H9 (cell line): ENCODE results near the gene OXER1. TPM values are rescaled to one million over a fixed set of nuclear protein-coding genes. Genes with fewer than 3 reads are reported as not detected.

ENCODE experiments used
- DNase-seq: peaks from one replicate; pipeline ENCODE4 v3.0.0-alpha.2; 2017
- H2AFZ ChIP-seq: one replicate; pipeline ENCODE4 v1.6.1; 2013; ENCODE audit warnings: mild to moderate bottlenecking, low read length, control low read depth, moderate library complexity
- H2AK5ac ChIP-seq: 2 replicates; pipeline ENCODE4 v1.6.1; 2013; ENCODE audit warnings: low read length, control low read depth, mixed read lengths; ENCODE audit not compliant: insufficient read length
- H2BK120ac ChIP-seq: one replicate; pipeline ENCODE4 v1.6.1; 2013; ENCODE audit warnings: low read depth, mild to moderate bottlenecking, low read length, control low read depth, inconsistent platforms; ENCODE audit not compliant: poor library complexity, severe bottlenecking
- H2BK12ac ChIP-seq: 2 replicates; pipeline ENCODE4 v1.6.1; 2013; ENCODE audit warnings: low read length, control low read depth, mixed read lengths, low read depth; ENCODE audit not compliant: insufficient read length
- H2BK15ac ChIP-seq: 2 replicates; pipeline ENCODE4 v1.6.1; 2013; ENCODE audit warnings: low read depth, low read length, control low read depth
- H2BK20ac ChIP-seq: one replicate; pipeline ENCODE4 v1.6.1; 2013; ENCODE audit warnings: low read depth, mild to moderate bottlenecking, low read length, control low read depth, inconsistent platforms; ENCODE audit not compliant: poor library complexity, severe bottlenecking
- H2BK5ac ChIP-seq: 2 replicates; pipeline ENCODE4 v1.6.1; 2013; ENCODE audit warnings: low read length, control low read depth, mixed read lengths; ENCODE audit not compliant: insufficient read length
- H3K14ac ChIP-seq: 2 replicates; pipeline ENCODE4 v1.6.1; 2013; ENCODE audit warnings: low read length, control low read depth; ENCODE audit not compliant: insufficient read depth
- H3K18ac ChIP-seq: 2 replicates; pipeline ENCODE4 v1.6.1; 2013; ENCODE audit warnings: low read depth, mild to moderate bottlenecking, mixed read lengths, low read length, control low read depth; ENCODE audit not compliant: insufficient read length
- H3K23ac ChIP-seq: 2 replicates; pipeline ENCODE4 v1.6.1; 2013; ENCODE audit warnings: low read length, control low read depth, mixed read lengths, low read depth; ENCODE audit not compliant: insufficient read length
- H3K23me2 ChIP-seq: 2 replicates; pipeline ENCODE4 v1.6.1; 2013; ENCODE audit warnings: low read depth, mild to moderate bottlenecking, mixed read lengths, low read length, control low read depth; ENCODE audit not compliant: insufficient read length, poor library complexity, severe bottlenecking
- H3K27ac ChIP-seq: 2 replicates; pipeline ENCODE4 v1.5.1; 2013; ENCODE audit warnings: low read length, control low read depth, mixed read lengths, low read depth; ENCODE audit not compliant: insufficient read length
- H3K27me3 ChIP-seq: 2 replicates; pipeline ENCODE4 v1.6.1; 2013; ENCODE audit warnings: low read length, control low read depth, inconsistent platforms; ENCODE audit not compliant: insufficient read depth
- H3K4ac ChIP-seq: 2 replicates; pipeline ENCODE4 v1.6.1; 2013; ENCODE audit warnings: low read depth, mild to moderate bottlenecking, control low read depth, inconsistent platforms, low read length, moderate library complexity
- H3K4me1 ChIP-seq: 2 replicates; pipeline ENCODE4 v1.6.1; 2013; ENCODE audit warnings: low read length, control low read depth, inconsistent platforms; ENCODE audit not compliant: insufficient read depth
- H3K4me2 ChIP-seq: 2 replicates; pipeline ENCODE4 v1.6.1; 2013; ENCODE audit warnings: low read length, control low read depth, mixed read lengths; ENCODE audit not compliant: insufficient read length, insufficient read depth
- H3K56ac ChIP-seq: 2 replicates; pipeline ENCODE4 v1.6.1; 2013; ENCODE audit warnings: low read depth, mild to moderate bottlenecking, mixed read lengths, low read length, control low read depth; ENCODE audit not compliant: insufficient read length
- H3K79me1 ChIP-seq: 2 replicates; pipeline ENCODE4 v1.6.1; 2013; ENCODE audit warnings: low read depth, mild to moderate bottlenecking, moderate library complexity, low read length, control low read depth, inconsistent platforms; ENCODE audit not compliant: insufficient read depth, poor library complexity, severe bottlenecking
- H3K79me2 ChIP-seq: 2 replicates; pipeline ENCODE4 v1.6.1; 2013; ENCODE audit warnings: low read length, control low read depth, inconsistent platforms; ENCODE audit not compliant: insufficient read depth
- H3K9ac ChIP-seq: 2 replicates; pipeline ENCODE4 v1.6.1; 2013; ENCODE audit warnings: low read length, control low read depth, mixed read lengths; ENCODE audit not compliant: insufficient read length; ENCODE audit errors: extremely low read depth
- H3K9me3 ChIP-seq: one replicate; pipeline ENCODE4 v1.6.1; 2013; ENCODE audit warnings: low read depth, low read length, inconsistent platforms; ENCODE audit not compliant: control insufficient read depth
- H3T11ph ChIP-seq: one replicate; pipeline ENCODE4 v1.6.1; 2013; ENCODE audit warnings: mild to moderate bottlenecking, low read length, control low read depth, inconsistent platforms
- H4K20me1 ChIP-seq: one replicate; pipeline ENCODE4 v1.6.1; 2013; ENCODE audit not compliant: control insufficient read depth, insufficient read length, insufficient read depth
- H4K5ac ChIP-seq: 2 replicates; pipeline ENCODE4 v1.6.1; 2013; ENCODE audit warnings: low read depth, mild to moderate bottlenecking, mixed read lengths, low read length, control low read depth; ENCODE audit not compliant: insufficient read length
- H4K8ac ChIP-seq: replicated peaks from 2 replicates; pipeline ENCODE4 v1.6.1; 2013; ENCODE audit warnings: low read length, control low read depth, mixed read lengths, low read depth; ENCODE audit not compliant: insufficient read length
- H4K91ac ChIP-seq: 2 replicates; pipeline ENCODE4 v1.6.1; 2013; ENCODE audit warnings: low read depth, mild to moderate bottlenecking, moderate library complexity, mixed read lengths, low read length, control low read depth; ENCODE audit not compliant: insufficient read length
- H3K27ac Mint-ChIP-seq, 3 experiments: 2 replicates in 2 of 3; 3 replicates in 1 of 3; pipeline ENCODE4 v1.8.0; 2020 to 2021; ENCODE audit warnings: mixed read lengths in 3 of 3, mild to moderate bottlenecking in 1 of 3, moderate library complexity in 1 of 3
- H3K27me3 Mint-ChIP-seq: 2 replicates; pipeline ENCODE4 v1.8.0; 2021; ENCODE audit warnings: low read depth, mild to moderate bottlenecking, moderate library complexity, mixed read lengths
- H3K36me3 Mint-ChIP-seq, 3 experiments: 2 replicates in 2 of 3; 3 replicates in 1 of 3; pipeline ENCODE4 v1.8.0; 2020 to 2021; ENCODE audit warnings: low read depth in 3 of 3, mixed read lengths in 3 of 3; ENCODE audit not compliant: insufficient read depth in 1 of 3
- H3K4me1 Mint-ChIP-seq, 2 experiments: 2 replicates each; pipeline ENCODE4 v1.8.0; 2020; ENCODE audit warnings: mixed read lengths in 2 of 2
- H3K4me3 Mint-ChIP-seq, 2 experiments: 2 replicates in 1 of 2; 3 replicates in 1 of 2; pipeline ENCODE4 v1.8.0; 2020 to 2021; ENCODE audit warnings: mild to moderate bottlenecking in 2 of 2, mixed read lengths in 2 of 2, moderate library complexity in 1 of 2
- H3K9me3 Mint-ChIP-seq, 2 experiments: 2 replicates in 1 of 2; 3 replicates in 1 of 2; pipeline ENCODE4 v1.8.0; 2020; ENCODE audit warnings: mild to moderate bottlenecking in 2 of 2, mixed read lengths in 2 of 2, moderate library complexity in 1 of 2
- CTCF ChIP-seq: fragments of 200-600 bp; sonication (generic); conservative IDR thresholded peaks from 3 replicates; pipeline ENCODE4 v1.8.0; 2021; ENCODE audit warnings: antibody characterized with exemption, mild to moderate bottlenecking
- WGBS: extraction: QIAGEN DNeasy Blood & Tissue Kit; methylation state at CpG from one replicate; pipeline ENCODE4 v1.1.7; 2013; ENCODE audit warnings: missing lambda C conversion rate, low lambda C conversion rate, mixed read lengths; ENCODE audit not compliant: insufficient read length; ENCODE audit errors: extremely low coverage; 5-methylcytosine and 5-hydroxymethylcytosine counted together
- total RNA-seq: library from RNA; stranded (reverse); gene quantifications from 2 replicates; pipeline ENCODE4 v1.2.1, GENCODE V29; 2021

OXER1 gene
- total RNA-seq, 1 experiment from 2014 or later: 1.6 TPM

DNA sequence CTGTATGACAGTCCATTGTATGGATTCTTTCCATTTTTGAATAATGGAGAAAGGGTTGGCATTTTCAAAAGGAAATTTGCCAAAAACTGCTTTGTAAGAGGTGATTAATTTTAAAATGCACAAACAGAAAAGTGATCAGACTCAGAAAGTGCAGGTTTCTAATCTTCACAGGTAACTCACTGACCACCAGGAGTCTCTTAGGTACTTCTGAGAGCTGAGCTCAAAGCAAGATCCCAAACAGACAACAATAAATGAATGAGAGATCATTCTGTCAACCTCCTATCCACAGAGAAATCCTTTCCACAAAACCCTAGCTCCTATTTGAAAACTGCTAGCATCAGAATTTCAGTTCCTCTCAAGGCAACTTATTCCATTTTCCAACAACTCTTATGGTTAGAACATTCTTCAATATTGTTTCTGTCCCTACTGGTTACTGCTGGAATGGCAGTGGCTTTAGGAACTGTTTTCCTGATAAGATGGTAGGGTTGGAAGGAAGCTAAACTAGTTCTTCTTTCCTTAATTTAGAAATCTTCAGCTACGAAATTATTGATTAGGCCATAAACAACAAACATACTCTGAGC, 49.1 kb upstream of the OXER1 start:
- Histone ChIP-seq H3K4me1 (no peaks in the 10 kb centered on the region), H3K79me2 (no peaks in the 10 kb centered on the region), H3K27me3 (0 out of 2 replicates have a peak, but pooled peaks cover 2% of the 10 kb centered on the region), H4K20me1 (no peaks in the 10 kb centered on the region), H3K23me2 (peaks cover 6% of the 10 kb centered on the region), H2BK20ac (no peak overlapping the region), H4K91ac (no peak overlapping the region), H3K9ac (no peak overlapping the region), H3K14ac (no peak overlapping the region), H4K8ac (no peak overlapping the region), H2BK5ac (no peak overlapping the region), H3K23ac (no peak overlapping the region), H3K18ac (no peak overlapping the region), H3K79me1 (no peaks in the 10 kb centered on the region), H2BK12ac (no peak overlapping the region), H2BK15ac (no peak overlapping the region), H2BK120ac (no peak overlapping the region), H2AFZ (no peak overlapping the region), H2AK5ac (no peak overlapping the region), H3K27ac (no peak overlapping the region), H3K9me3 (no peaks in the 10 kb centered on the region), H3K56ac (no peak overlapping the region), H3K4ac (no peak overlapping the region), H4K5ac (no peak overlapping the region), H3T11ph (no peak overlapping the region), H3K4me2 (no peak overlapping the region)
- H3K27ac Mint-ChIP-seq: no peak overlapping the region
- TF ChIP-seq CTCF: peak; percentile 85
- no CpG with 5 or more reads among the region's 1 CpG for WGBS
- H3K4me3 Mint-ChIP-seq: no peak overlapping the region
- peaks cover 0 to 12% (median 2%) of the 10 kb centered on the region in 3 experiments; a peak in 4 of 7 replicates for H3K36me3 Mint-ChIP-seq
- peaks cover 10 to 16% of the 10 kb centered on the region in 2 experiments; a peak in 4 of 5 replicates for H3K9me3 Mint-ChIP-seq
- no peak for DNase-seq
- peaks cover 18 to 20% of the 10 kb centered on the region in 2 experiments for H3K4me1 Mint-ChIP-seq
- peaks cover 12% of the 10 kb centered on the region for H3K27me3 Mint-ChIP-seq
